ENCODE results near the gene LORICRIN. TPM values are rescaled to one million over a fixed set of nuclear protein-coding genes. Genes with fewer than 3 reads are reported as not detected.

Gene LORICRIN
- total RNA-seq, 1 experiment from 2014 or later = not detected

GRCh38 chr1:153310526-153310925 lies 51.0 kb downstream of the LORICRIN start:
- ChIA-PET POLR2A (no interaction called here), CTCF (no interaction called here)
- in situ Hi-C loops (cut with HindIII; ENCODE audit: low pct_unique_long_range_greater_than_20kb, low sequenced_read_pairs) = no loop called here

More at GRCh38 chr1:153310526-153310925, 51.0 kb downstream of the LORICRIN start:
- H3K9me3 ChIP-seq (ENCODE audit: control insufficient read depth, insufficient read depth, low read depth, low read length) = no peaks in the 10 kb centered on the region
- no peak overlapping the region for H3K27ac ChIP-seq (ENCODE audit: low read length)
- no TSS peak for BruUV-seq (replicated peaks)
- H3K4me1 ChIP-seq (ENCODE audit: control insufficient read depth, insufficient read depth, low read length) = no peaks in the 10 kb centered on the region
- TF ChIP-seq POLR2AphosphoS5 (IDR thresholded peaks at IDR 0.05; ENCODE audit: low read depth, low read length) (no peak), CTCF (IDR thresholded peaks at IDR 0.05) (no peak), REST (IDR thresholded peaks at IDR 0.05; ENCODE audit: insufficient read depth in 1 of 2, low read depth in 2 of 2, low read length in 1 of 2) (no peak), SIN3A (IDR thresholded peaks at IDR 0.05; ENCODE audit: borderline replicate concordance, insufficient read depth, low read depth, low read length) (no peak), TCF7L2 (IDR thresholded peaks at IDR 0.05; ENCODE audit: low read depth, low read length) (no peak)
- intact Hi-C loops (cut with micrococcal nuclease; ENCODE audit: unreplicated experiment) = no loop called here
- peaks cover 2% of the 10 kb centered on the region for H3K27me3 ChIP-seq (ENCODE audit: control insufficient read depth, insufficient read depth, low read length)
- DNase-seq (ENCODE audit: low read depth, low spot score) (no peak), ATAC-seq (no peak)
- no peaks in the 10 kb centered on the region for H3K36me3 ChIP-seq (ENCODE audit: control insufficient read depth, insufficient read depth, low read length)
- H3K4me3 ChIP-seq (ENCODE audit: low read depth in 2 of 2, low read length in 2 of 2) = no peak overlapping the region

Other genes starting within 250 kb of the LORICRIN start
- gene SPRR1B, start 228.5 kb upstream of the LORICRIN start, total RNA-seq (2021; ENCODE audit: unreplicated experiment) = not detected
- gene SPRR2D, start 218.6 kb upstream of the LORICRIN start, total RNA-seq (2021; ENCODE audit: unreplicated experiment) = not detected
- not detected for gene SPRR2A, start 202.2 kb upstream of the LORICRIN start, total RNA-seq (2021; ENCODE audit: unreplicated experiment)
- not detected for gene SPRR2B, start 188.1 kb upstream of the LORICRIN start, total RNA-seq (2021; ENCODE audit: unreplicated experiment)
- not detected for gene SPRR2E, start 165.2 kb upstream of the LORICRIN start, total RNA-seq (2021; ENCODE audit: unreplicated experiment)
- gene SPRR2F, start 146.2 kb upstream of the LORICRIN start, total RNA-seq (2021; ENCODE audit: unreplicated experiment) = not detected
- gene SPRR2G, start 108.8 kb upstream of the LORICRIN start, total RNA-seq (2021; ENCODE audit: unreplicated experiment) = not detected
- gene LELP1, start 56.3 kb upstream of the LORICRIN start, total RNA-seq (2021; ENCODE audit: unreplicated experiment) = not detected
- gene PRR9, start 42.1 kb upstream of the LORICRIN start, total RNA-seq (2021; ENCODE audit: unreplicated experiment) = not detected
- gene PGLYRP3, start 53.3 kb downstream of the LORICRIN start, total RNA-seq (2021; ENCODE audit: unreplicated experiment) = not detected
- gene PGLYRP4, start 89.2 kb downstream of the LORICRIN start, total RNA-seq (2021; ENCODE audit: unreplicated experiment) = not detected
- gene S100A9, start 98.2 kb downstream of the LORICRIN start, total RNA-seq (2021; ENCODE audit: unreplicated experiment) = 0.44 TPM
- gene S100A12, start 115.9 kb downstream of the LORICRIN start, total RNA-seq (2021; ENCODE audit: unreplicated experiment) = not detected
- gene S100A8, start 131.4 kb downstream of the LORICRIN start, total RNA-seq (2021; ENCODE audit: unreplicated experiment) = not detected
- not detected for gene S100A7A, start 156.8 kb downstream of the LORICRIN start, total RNA-seq (2021; ENCODE audit: unreplicated experiment)
- not detected for gene S100A7, start 201.0 kb downstream of the LORICRIN start, total RNA-seq (2021; ENCODE audit: unreplicated experiment)

All from Panc1 (cell line).